Right atrium auricular region (tissue), 2 donors: ENCODE measurements around the gene FABP6. TPM values are rescaled to one million over a fixed set of nuclear protein-coding genes. Genes with fewer than 3 reads are reported as not detected.

Source experiments
- DNase-seq: peaks from one replicate; pipeline ENCODE4 v3.0.0-alpha.2; 2019; ENCODE audit warnings: low spot score
- H3K27ac ChIP-seq, 2 donors: fragments of 200-600 bp; sonication (generic); 1 replicate in 1 of 2; 2 replicates in 1 of 2; pipeline ENCODE4 v1.5.1; 2016 to 2019
- H3K27me3 ChIP-seq, 2 donors: fragments of 200-600 bp; sonication (generic); one replicate each; pipeline versions ENCODE4 v1.5.1 to v1.6.0; 2017 to 2019
- H3K36me3 ChIP-seq: fragments of 200-600 bp; sonication (generic); one replicate; pipeline ENCODE4 v1.5.1; 2016
- H3K4me1 ChIP-seq, 2 donors: fragments of 200-600 bp; sonication (generic); one replicate each; pipeline versions ENCODE4 v1.5.1 to v1.6.0; 2017 to 2019
- H3K4me3 ChIP-seq, 2 donors: fragments of 200-600 bp; sonication (generic); 1 replicate in 1 of 2; 2 replicates in 1 of 2; pipeline ENCODE4 v1.5.1; 2017 to 2019; ENCODE audit warnings: mild to moderate bottlenecking in 1 of 2, moderate library complexity in 1 of 2
- H3K9me3 ChIP-seq, 2 donors: fragments of 200-600 bp; sonication (generic); one replicate each; pipeline ENCODE4 v1.5.1; 2019
- CTCF ChIP-seq, 2 donors: fragments of 200-600 bp; sonication (generic); IDR thresholded peaks; one replicate each; pipeline ENCODE4 v1.5.1; 2019; ENCODE audit warnings: antibody characterized with exemption in 2 of 2
- total RNA-seq, 2 donors: library from RNA; depleted of rRNA; stranded (reverse); fragments of >200 nt; gene quantifications; one replicate each; pipeline ENCODE4 v1.1.0, GENCODE V29; 2016

The FABP6 gene
- total RNA-seq, result not detected

- no peak within 1 kb of the TSS for H3K4me3 ChIP-seq
- DNase-seq, result no peak
- H3K4me1 ChIP-seq, result no peaks in the 10 kb centered on the region
- no peaks in the 10 kb centered on the region for H3K9me3 ChIP-seq
- H3K27ac ChIP-seq, result no peak within 1 kb of the TSS
- TF ChIP-seq CTCF (IDR thresholded peaks at IDR 0.05), result no peak
- H3K27me3 ChIP-seq, result no peaks in the 10 kb centered on the region
- no peaks in the 10 kb centered on the region for H3K36me3 ChIP-seq
Measured at GRCh38 chr5:160229190-160229742, at the start of gene FABP6. Gene FABP6, plus strand, starts transcription at chr5:160229506. Its CDS starts 52 bp downstream, at chr5:160229558.

- no peak for TF ChIP-seq CTCF (IDR thresholded peaks at IDR 0.05)
- H3K36me3 ChIP-seq, result no peaks in the 10 kb centered on the region
- H3K27ac ChIP-seq, result no peak overlapping the region
- peaks cover 0 to under 1% of the 10 kb centered on the region in 2 donors for H3K4me1 ChIP-seq
- no peaks in the 10 kb centered on the region for H3K27me3 ChIP-seq
- DNase-seq, result no peak
- H3K9me3 ChIP-seq, result no peaks in the 10 kb centered on the region
- H3K4me3 ChIP-seq, result no peak overlapping the region
Measured at GRCh38 chr5:160180931-160181330, 48.4 kb upstream of the FABP6 start.

GRCh38 chr5:160181965-160182622 lies 47.2 kb upstream of the FABP6 start:
- Histone ChIP-seq H3K4me1 (no peaks in the 10 kb centered on the region), H3K27me3 (no peaks in the 10 kb centered on the region), H3K36me3 (no peaks in the 10 kb centered on the region), H3K27ac (no peak overlapping the region), H3K9me3 (no peaks in the 10 kb centered on the region), H3K4me3 (no peak overlapping the region)
- no peak for TF ChIP-seq CTCF (IDR thresholded peaks at IDR 0.05)
- no peak for DNase-seq

GRCh38 chr5:160183075-160183474 lies 46.2 kb upstream of the FABP6 start:
- H3K9me3 ChIP-seq, result no peaks in the 10 kb centered on the region
- no peak for TF ChIP-seq CTCF (IDR thresholded peaks at IDR 0.05)
- no peak for DNase-seq
- no peak overlapping the region for H3K4me3 ChIP-seq
- no peak overlapping the region for H3K27ac ChIP-seq
- H3K27me3 ChIP-seq, result no peaks in the 10 kb centered on the region
- H3K36me3 ChIP-seq, result no peaks in the 10 kb centered on the region
- H3K4me1 ChIP-seq, result peaks cover 0 to 8% of the 10 kb centered on the region in 2 donors

- Histone ChIP-seq H3K36me3 (no peaks in the 10 kb centered on the region), H3K4me1 (peaks cover 0 to 17% of the 10 kb centered on the region in 2 donors), H3K27me3 (no peaks in the 10 kb centered on the region), H3K4me3 (no peak overlapping the region), H3K27ac (no peak overlapping the region), H3K9me3 (no peaks in the 10 kb centered on the region)
- no peak for DNase-seq
- TF ChIP-seq CTCF (IDR thresholded peaks at IDR 0.05), result no peak
Measured at GRCh38 chr5:160185626-160186360, 43.5 kb upstream of the FABP6 start.
